ENCODE results near the gene RSPO1.
"Not testable (repeated sequence)": the region's sequence is repeated elsewhere in the genome, so short reads cannot be mapped to it uniquely, and the experiment has no call there.

The RSPO1 gene

DNA sequence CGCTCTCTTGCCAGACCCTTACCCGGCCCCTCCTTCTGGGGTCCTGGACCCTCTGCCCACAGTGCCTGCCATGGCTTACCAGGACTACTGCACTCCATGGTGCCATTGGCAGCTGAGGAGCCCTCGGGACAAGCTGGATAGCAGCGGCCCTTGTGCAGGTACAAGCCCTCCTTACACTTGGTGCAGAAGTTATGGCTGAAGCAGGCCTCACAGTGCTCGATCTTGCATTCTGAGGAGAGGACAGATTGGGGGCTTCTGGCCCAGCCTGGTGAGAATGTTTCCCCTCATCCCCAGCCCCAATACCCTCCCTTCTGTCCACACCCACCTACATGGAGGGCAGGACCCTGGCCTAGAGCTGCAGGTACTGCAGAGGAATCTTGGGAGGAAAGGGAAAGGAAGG, 20.6 kb downstream of the RSPO1 start:
- no peak for DNase-seq

DNA sequence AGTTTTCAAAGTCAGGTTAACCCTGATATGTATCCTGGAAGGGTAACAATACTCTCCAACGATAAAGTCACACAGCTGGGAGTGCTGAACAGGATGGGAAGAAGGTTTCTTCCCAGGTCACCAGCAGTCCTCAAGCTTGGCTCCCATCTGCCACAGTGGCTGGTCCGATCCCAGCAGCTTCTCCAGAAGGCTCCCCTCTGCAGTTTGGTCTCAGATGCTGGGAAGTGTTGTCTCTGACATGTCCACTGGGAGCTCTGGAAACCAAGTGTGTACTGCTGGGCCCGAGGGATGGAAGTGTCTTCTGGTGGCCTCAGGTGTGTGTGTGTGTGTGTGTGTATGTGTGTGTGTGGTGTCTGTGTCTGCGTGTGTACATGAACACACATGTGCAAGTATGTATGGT, 22.5 kb downstream of the RSPO1 start:
- DNase-seq = no peak

DNA sequence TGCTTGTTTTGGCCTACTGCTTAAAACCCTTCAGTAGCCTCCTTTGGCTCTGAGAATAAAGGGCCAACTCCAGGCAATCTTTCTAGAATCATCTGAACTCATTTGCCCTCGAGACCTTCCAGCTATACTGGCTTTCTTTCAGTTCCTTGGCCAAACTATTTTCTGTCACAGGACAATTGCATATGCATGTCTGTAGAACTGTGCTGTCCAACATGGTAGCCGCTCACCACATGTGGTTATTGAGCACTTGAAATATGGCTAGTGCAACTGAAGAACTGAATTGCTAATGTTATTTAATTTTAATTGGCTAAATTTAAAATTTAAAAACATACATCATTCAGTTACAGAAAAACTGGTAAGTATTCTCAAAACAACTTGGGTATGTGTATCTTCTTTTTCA, 24.7 kb downstream of the RSPO1 start:
- no peak for DNase-seq

- no peak for DNase-seq
Measured at GRCh38 chr1:37609002-37609401, 25.7 kb downstream of the RSPO1 start.

GRCh38 chr1:37606481-37607263, 28.0 kb downstream of the RSPO1 start:
- DNase-seq = no peak

GRCh38 chr1:37605806-37606474, 28.8 kb downstream of the RSPO1 start:
- DNase-seq = no peak

DNA sequence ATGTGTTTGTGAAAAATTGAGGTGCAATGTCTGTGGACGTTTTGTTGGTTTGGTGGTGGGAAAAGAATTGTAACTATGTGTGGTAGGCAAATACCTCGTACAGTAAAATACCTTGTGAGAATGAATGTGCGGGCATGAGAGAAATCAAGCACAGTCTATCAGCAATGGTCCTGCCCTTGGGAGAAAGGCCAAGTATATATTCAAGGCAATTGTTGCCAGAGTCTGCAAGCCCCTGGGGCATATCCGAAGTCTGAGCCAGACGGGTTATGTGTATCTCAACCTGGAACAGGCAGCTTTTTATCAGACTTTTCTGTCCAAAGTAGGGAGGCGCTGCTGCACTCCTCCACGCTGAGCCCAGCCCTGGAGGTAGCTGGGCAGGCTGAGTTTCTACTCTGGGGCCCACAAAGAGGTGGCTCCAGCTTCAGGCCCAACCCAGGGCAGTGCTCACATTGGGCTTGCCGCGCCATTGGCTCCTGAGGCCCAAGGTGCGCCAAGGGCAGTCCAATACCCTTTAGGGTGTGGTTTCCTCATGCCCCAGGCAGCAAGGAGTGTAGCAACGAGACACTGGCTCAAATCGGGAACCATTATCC, 29.5 kb downstream of the RSPO1 start:
- no peak for DNase-seq

DNA sequence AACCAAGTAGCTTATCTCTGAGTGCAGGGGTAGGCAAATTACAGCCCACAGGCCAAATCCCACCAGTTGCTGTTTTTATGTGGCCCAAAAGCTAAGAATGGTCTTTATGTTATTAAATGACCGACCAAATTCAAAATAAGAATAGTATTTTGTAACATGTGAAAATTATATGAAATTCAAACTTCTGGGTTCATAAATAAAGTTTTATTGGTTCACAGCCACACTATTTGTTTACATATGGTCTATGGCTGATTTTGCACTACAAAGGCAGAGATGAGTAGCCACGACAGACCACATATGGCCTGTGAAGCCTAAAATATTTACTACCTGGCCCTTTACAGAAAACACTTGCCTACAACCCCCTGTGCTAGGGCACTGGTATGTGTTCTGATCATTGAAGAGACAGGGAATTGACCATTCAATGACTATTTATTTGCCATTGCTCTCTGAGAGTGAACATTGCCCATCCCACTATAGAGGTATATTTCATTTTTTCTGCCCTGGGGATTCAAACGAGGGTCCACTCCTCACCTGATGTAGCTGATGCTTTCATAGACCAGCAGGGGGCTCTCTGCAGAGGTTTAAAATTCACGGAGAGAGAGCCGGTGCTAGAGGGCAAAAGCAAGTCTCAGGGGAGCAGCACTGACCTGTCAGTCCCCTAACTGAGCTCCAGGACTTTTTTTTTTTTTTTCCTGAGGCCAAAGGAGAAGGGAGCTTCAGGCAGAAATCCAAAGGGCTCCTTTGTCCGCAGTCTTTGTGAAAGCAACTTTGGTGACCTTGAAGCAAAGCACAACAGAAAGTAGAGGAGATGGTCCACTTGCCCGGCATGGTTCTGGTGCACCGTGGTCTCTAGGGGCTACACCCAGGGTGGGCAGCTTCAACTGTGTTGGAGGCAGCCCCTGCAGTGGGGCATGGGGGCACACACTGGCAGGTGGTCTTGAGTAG, 31.7 kb downstream of the RSPO1 start:
- DNase-seq = peak; percentile 11

DNA sequence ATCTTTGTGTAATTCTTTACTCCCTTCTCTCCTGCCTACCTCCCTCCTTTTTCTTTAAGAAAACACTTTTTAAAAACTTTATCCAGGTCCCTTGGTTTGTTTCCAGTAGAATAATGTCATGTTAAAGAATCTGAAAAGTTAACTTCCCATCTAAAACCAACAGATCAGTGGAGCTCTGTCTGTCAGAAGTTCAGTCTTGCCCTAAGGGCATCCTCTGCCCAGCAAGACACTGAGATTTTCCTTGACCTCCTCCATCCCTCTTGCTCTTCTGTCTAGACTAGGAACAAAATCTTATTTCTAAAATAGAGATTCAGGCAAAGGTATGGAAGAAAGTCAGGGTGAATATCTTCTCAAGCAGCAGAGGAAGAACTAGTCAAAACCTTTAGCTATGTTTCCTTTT, 33.3 kb downstream of the RSPO1 start:
- no peak for DNase-seq

DNA sequence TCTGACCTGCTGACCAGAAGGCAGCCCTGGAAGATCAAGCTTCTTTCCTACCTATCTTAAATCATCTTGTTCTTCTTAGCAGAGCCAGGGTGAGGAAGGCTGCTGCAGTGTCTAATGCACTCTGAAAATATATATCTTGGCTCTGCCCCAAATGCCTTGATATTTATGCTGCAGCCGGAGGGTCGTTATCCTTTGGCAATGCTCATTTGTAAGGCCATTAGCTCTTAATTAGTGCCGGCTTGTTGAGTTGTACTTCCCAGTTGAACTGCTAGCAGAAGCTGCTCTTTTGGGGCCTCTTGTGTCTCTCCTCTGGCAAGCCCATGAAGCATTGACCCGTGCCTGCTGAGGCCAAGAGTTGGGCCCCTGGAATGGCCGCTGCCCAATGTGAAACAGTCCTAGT, 34.8 kb downstream of the RSPO1 start:
- DNase-seq = no peak

- no peak for DNase-seq
Measured at GRCh38 chr1:37596182-37596667, 38.5 kb downstream of the RSPO1 start.

GRCh38 chr1:37595440-37596181, 39.1 kb downstream of the RSPO1 start, which contains the start of gene GNL2:
GNL2 (minus strand) TSS chr1:37595937; CDS start chr1:37595822, 115 bp downstream.
- DNase-seq = peak; percentile 97

GRCh38 chr1:37593726-37594125, 41.0 kb downstream of the RSPO1 start:
- no peak for DNase-seq

DNA sequence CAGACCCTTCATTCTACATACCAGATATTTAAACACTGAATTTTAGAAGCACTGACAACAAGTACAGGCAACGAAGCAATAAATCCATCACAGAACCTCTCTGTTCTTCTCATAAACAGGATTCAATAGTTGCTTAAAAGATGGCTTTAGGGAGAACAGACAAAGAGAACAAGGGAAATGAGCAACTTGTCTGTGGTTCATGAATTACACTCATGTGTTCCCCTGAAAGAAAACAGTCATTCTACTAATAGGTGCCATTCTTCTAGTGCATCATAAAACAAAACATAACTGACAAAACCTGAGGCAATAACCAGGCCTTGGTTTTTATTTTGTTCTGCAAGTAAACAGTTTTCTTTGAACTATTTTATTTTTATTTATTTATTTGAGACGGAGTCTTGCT, 45.8 kb downstream of the RSPO1 start:
- DNase-seq = no peak

GRCh38 chr1:37584544-37584943, 50.1 kb downstream of the RSPO1 start:
- not testable (repeated sequence) for DNase-seq

GRCh38 chr1:37575692-37576091, 59.0 kb downstream of the RSPO1 start:
- no peak for DNase-seq

GRCh38 chr1:37574834-37575480, 59.7 kb downstream of the RSPO1 start:
- no peak for DNase-seq

DNA sequence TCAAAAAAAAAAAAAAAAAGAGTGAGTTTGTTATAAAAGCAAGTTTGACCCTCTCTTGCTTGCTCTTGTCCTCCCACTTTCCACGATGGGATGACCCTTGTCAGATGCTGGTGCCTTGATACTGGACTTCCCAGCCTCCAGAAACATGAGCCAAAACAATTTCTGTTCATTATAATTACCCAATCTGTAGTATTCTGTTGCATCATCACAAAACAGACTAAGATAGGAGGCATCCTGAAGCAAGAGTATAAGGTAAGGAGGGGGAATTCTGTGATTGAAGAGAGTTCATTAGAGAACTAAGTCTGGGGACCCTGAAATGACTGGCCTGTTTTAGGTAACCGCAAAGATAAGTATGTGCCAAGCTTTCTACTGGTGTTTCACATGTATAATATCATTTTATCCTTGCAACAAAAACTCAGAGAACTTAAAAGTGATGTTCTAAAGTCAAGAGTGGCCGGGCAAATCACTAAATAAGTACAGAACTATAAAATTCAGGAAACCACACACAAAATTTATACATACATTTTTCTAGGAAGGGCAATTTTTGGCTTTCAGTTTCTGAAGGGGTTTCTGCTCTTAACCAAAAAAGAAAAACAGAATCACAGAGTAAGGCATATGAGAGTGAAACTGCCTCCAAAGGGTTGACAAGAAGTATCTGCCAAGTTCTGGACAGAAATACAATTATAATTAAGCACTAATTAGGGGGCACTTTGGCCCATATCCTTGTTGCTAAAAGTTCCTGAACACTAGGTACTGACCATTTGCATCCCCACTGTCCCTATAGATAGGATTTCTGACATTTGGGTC, 64.0 kb downstream of the RSPO1 start:
- no peak for DNase-seq

DNA sequence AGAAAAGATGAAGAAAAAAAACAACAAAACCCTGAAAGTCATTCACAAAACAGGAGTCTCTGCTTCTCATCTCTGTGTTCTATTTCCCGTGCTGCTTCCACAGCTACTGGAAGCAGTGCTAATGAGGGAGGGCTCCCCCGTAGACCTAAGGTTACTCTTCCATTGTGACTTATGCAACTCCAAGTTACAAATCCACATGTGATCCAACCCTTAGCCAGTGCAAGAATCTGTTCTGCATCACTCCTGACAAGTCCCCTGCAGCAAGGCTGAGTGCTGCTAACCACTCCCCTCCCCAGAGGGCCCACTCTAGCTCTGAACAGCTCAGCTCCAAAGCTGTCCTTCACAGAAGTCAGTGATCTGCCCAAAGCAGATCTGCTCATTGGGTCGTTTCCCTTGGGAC, 67.7 kb downstream of the RSPO1 start:
- DNase-seq = no peak

- DNase-seq = no peak
Measured at GRCh38 chr1:37564892-37565291, 69.8 kb downstream of the RSPO1 start.

DNA sequence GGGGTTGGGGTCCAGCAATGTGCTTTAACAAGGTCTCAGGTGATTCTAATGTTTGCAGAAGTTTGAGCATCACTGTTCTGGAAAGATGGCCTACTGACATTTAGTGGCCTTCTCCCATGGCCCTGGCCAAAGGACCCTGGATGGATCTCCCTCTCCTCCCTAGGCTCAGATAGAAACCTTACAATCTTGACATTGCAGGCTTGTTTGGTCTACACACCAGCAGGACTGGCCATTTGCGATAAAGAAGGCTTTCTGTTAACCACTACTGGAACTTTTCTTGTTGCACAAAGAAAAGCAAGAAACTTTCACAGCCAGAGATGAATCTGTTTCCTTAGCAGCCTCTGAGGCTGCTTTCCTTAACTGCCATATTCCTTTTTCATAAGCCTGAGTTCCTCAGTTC, 71.7 kb downstream of the RSPO1 start:
- DNase-seq = no peak
